ENCODE measurements around the gene ACYP1. TPM values are rescaled to one million over a fixed set of nuclear protein-coding genes. Genes with fewer than 3 reads are reported as not detected.
A peak's percentile ranks its signal among the peaks of the same experiment; 100 is the strongest.

ACYP1 gene
- total RNA-seq, 2 donors from 2014 or later = 11.3 to 16.1 TPM

GRCh38 chr14:75016815-75017214 is 47.0 kb downstream of the ACYP1 start:
- no peak for ATAC-seq
- H3K27ac Mint-ChIP-seq = no peak overlapping the region

GRCh38 chr14:75015496-75015895 is 48.3 kb downstream of the ACYP1 start:
- no peak for DNase-seq
- no peaks in the 10 kb centered on the region for H3K9me3 ChIP-seq (ENCODE audit: control insufficient read depth, low read length, poor library complexity, severe bottlenecking)
- Mint-ChIP-seq H3K27me3 (no peaks in the 10 kb centered on the region), H3K27ac (no peak overlapping the region), H3K4me1 (peaks cover 13% of the 10 kb centered on the region), H3K4me3 (no peak overlapping the region), H3K36me3 (ENCODE audit: low read depth) (peaks cover 12% of the 10 kb centered on the region)
- ATAC-seq = no peak

More at GRCh38 chr14:75016815-75017214, 47.0 kb downstream of the ACYP1 start:
- peaks cover 12% of the 10 kb centered on the region for H3K36me3 Mint-ChIP-seq (ENCODE audit: low read depth)
- H3K27me3 Mint-ChIP-seq = no peaks in the 10 kb centered on the region
- peaks cover 10% of the 10 kb centered on the region for H3K4me1 Mint-ChIP-seq
- DNase-seq = no peak
- H3K4me3 Mint-ChIP-seq = no peak overlapping the region
- no peaks in the 10 kb centered on the region for H3K9me3 ChIP-seq (ENCODE audit: control insufficient read depth, low read length, poor library complexity, severe bottlenecking)

- H3K4me1 Mint-ChIP-seq = peaks cover 11% of the 10 kb centered on the region
Measured at GRCh38 chr14:75013290-75013689, 50.5 kb downstream of the ACYP1 start.

GRCh38 chr14:75011356-75011994 is 52.3 kb downstream of the ACYP1 start:
- no peaks in the 10 kb centered on the region for H3K9me3 ChIP-seq (ENCODE audit: control insufficient read depth, low read length, poor library complexity, severe bottlenecking)
- no peaks in the 10 kb centered on the region for H3K27me3 Mint-ChIP-seq
- H3K4me3 Mint-ChIP-seq = no peak overlapping the region
- DNase-seq = no peak
- peaks cover 17% of the 10 kb centered on the region for H3K4me1 Mint-ChIP-seq
- peaks cover 13% of the 10 kb centered on the region for H3K36me3 Mint-ChIP-seq (ENCODE audit: low read depth)
- peak; percentile 25 for ATAC-seq
- H3K27ac Mint-ChIP-seq = peak overlapping the region; percentile 65

More at GRCh38 chr14:75013290-75013689, 50.5 kb downstream of the ACYP1 start:
- Mint-ChIP-seq H3K27me3 (no peaks in the 10 kb centered on the region), H3K27ac (no peak overlapping the region), H3K4me3 (no peak overlapping the region), H3K36me3 (ENCODE audit: low read depth) (peaks cover 9% of the 10 kb centered on the region)
- DNase-seq (no peak), ATAC-seq (no peak)
- no peaks in the 10 kb centered on the region for H3K9me3 ChIP-seq (ENCODE audit: control insufficient read depth, low read length, poor library complexity, severe bottlenecking)

GRCh38 chr14:75010472-75011093 is 53.2 kb downstream of the ACYP1 start:
- Mint-ChIP-seq H3K36me3 (ENCODE audit: low read depth) (peaks cover 13% of the 10 kb centered on the region), H3K27ac (no peak overlapping the region)

GRCh38 chr14:75009176-75009575 is 54.6 kb downstream of the ACYP1 start:
- peaks cover 13% of the 10 kb centered on the region for H3K36me3 Mint-ChIP-seq (ENCODE audit: low read depth)
- ATAC-seq = no peak
- no peaks in the 10 kb centered on the region for H3K27me3 Mint-ChIP-seq
- no peak overlapping the region for H3K4me3 Mint-ChIP-seq
- no peak for DNase-seq
- no peak overlapping the region for H3K27ac Mint-ChIP-seq
- H3K4me1 Mint-ChIP-seq = peaks cover 27% of the 10 kb centered on the region
- H3K9me3 ChIP-seq (ENCODE audit: control insufficient read depth, low read length, poor library complexity, severe bottlenecking) = no peaks in the 10 kb centered on the region

More at GRCh38 chr14:75010472-75011093, 53.2 kb downstream of the ACYP1 start:
- ATAC-seq (no peak), DNase-seq (no peak)
- peaks cover 17% of the 10 kb centered on the region for H3K4me1 Mint-ChIP-seq
- no peak overlapping the region for H3K4me3 Mint-ChIP-seq
- no peaks in the 10 kb centered on the region for H3K27me3 Mint-ChIP-seq
- H3K9me3 ChIP-seq (ENCODE audit: control insufficient read depth, low read length, poor library complexity, severe bottlenecking) = no peaks in the 10 kb centered on the region

GRCh38 chr14:75005357-75005756 is 58.5 kb downstream of the ACYP1 start:
- DNase-seq = no peak

GRCh38 chr14:75003250-75004027 is 60.4 kb downstream of the ACYP1 start:
- peaks cover 36% of the 10 kb centered on the region for H3K4me1 Mint-ChIP-seq
- ATAC-seq (no peak), DNase-seq (no peak)
- H3K4me3 Mint-ChIP-seq = peak overlapping the region; percentile 97
- peaks cover 8% of the 10 kb centered on the region for H3K36me3 Mint-ChIP-seq (ENCODE audit: low read depth)
- peak overlapping the region; percentile 97 for H3K27ac Mint-ChIP-seq
- H3K9me3 ChIP-seq (ENCODE audit: control insufficient read depth, low read length, poor library complexity, severe bottlenecking) = no peaks in the 10 kb centered on the region
- no peaks in the 10 kb centered on the region for H3K27me3 Mint-ChIP-seq

More at GRCh38 chr14:75005357-75005756, 58.5 kb downstream of the ACYP1 start:
- peaks cover 37% of the 10 kb centered on the region for H3K4me1 Mint-ChIP-seq
- H3K36me3 Mint-ChIP-seq (ENCODE audit: low read depth) = peaks cover 9% of the 10 kb centered on the region
- no peaks in the 10 kb centered on the region for H3K9me3 ChIP-seq (ENCODE audit: control insufficient read depth, low read length, poor library complexity, severe bottlenecking)
- no peaks in the 10 kb centered on the region for H3K27me3 Mint-ChIP-seq
- H3K4me3 Mint-ChIP-seq = no peak overlapping the region
- H3K27ac Mint-ChIP-seq = no peak overlapping the region
- no peak for ATAC-seq

Other genes with a start within 250 kb of the ACYP1 start
- not detected for gene PROX2, start 187.9 kb downstream of the ACYP1 start, total RNA-seq
- 100 to 1,000 TPM; 127 to 134 TPM for gene DLST, start 182.1 kb downstream of the ACYP1 start, total RNA-seq
- 1 to 10 TPM; 1.0 to 1.9 TPM for gene RPS6KL1, start 140.8 kb downstream of the ACYP1 start, total RNA-seq
- not detected for gene PGF, start 108.4 kb downstream of the ACYP1 start, total RNA-seq
- gene EIF2B2, start 61.1 kb downstream of the ACYP1 start, total RNA-seq = 10 to 100 TPM; 22.9 to 25.9 TPM
- gene MLH3, start 12.6 kb downstream of the ACYP1 start, total RNA-seq = 10 to 100 TPM; 16.5 to 22.0 TPM
- under 1 TPM; 0.20 to 0.76 TPM for gene ZC2HC1C, start 5.6 kb upstream of the ACYP1 start, total RNA-seq
- 10 to 100 TPM; 61.7 to 63.6 TPM for gene NEK9, start 63.0 kb upstream of the ACYP1 start, total RNA-seq
- 100 to 1,000 TPM; 190 to 195 TPM for gene TMED10, start 112.6 kb upstream of the ACYP1 start, total RNA-seq
- gene FOS, start 214.8 kb upstream of the ACYP1 start, total RNA-seq = 1,000 to 10,000 TPM; 2,179 to 4,074 TPM